Measurements from ENCODE around the gene NAA60. TPM values are rescaled to one million over a fixed set of nuclear protein-coding genes. Genes with fewer than 3 reads are reported as not detected.

Gene NAA60
- total and polyA plus RNA-seq, 4 donors, result 16.6 to 57.7 (median 48.5) TPM

DNA sequence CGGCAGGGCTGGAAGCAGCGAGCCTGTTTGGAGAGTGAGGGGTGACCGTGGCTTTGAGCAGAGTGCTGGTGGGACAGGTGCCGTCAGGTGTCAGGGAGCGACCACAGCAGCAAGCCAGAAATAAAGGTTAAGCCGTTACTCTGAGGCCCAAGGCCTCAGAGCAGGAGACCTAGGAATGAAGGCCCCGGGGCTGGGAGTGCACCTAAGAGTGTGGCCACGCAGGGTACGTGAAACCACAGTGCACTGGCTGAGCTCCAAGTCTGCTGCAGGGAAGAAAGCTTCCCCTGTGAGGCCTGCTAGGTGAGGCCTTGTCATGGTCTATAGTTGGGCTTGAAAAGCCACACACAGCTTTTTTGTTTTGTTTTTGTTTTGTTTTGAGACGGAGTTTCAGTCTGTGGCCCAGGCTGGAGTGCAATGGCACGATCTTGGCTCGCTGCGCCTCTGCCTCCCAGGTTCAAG, 66.0 kb downstream of the NAA60 start:
- ATAC-seq (ENCODE audit: insufficient read depth, low FRiP score), result no peak
- 62 to 78% methylated on average over 13 of the region's 13 CpGs for WGBS, 2 donors
- DNase-seq, result no peak
- Histone ChIP-seq H3K4me3 (no peak overlapping the region), H3K9me3 (ENCODE audit: control insufficient read depth in 4 of 4, insufficient read depth in 3 of 4, low read length in 3 of 4) (peaks cover 0 to 3% (median 0%) of the 10 kb centered on the region in 4 donors), H3K27ac (ENCODE audit: low read depth in 1 of 2, low read length in 1 of 2) (no peak overlapping the region), H3K9ac (ENCODE audit: insufficient read depth in 1 of 2, low read length in 2 of 2) (no peak overlapping the region), H3K27me3 (ENCODE audit: control insufficient read depth in 3 of 3, insufficient read depth in 3 of 3, low read length in 2 of 3) (no peaks in the 10 kb centered on the region), H3K36me3 (ENCODE audit: control insufficient read depth in 4 of 4, insufficient read depth in 4 of 4, low read length in 4 of 4) (peaks cover 23 to 45% (median 37%) of the 10 kb centered on the region in 4 donors), H3K4me1 (ENCODE audit: control insufficient read depth in 5 of 5, insufficient read depth in 5 of 5, low read length in 5 of 5) (no peaks in the 10 kb centered on the region)
- TF ChIP-seq, protein P1, sequence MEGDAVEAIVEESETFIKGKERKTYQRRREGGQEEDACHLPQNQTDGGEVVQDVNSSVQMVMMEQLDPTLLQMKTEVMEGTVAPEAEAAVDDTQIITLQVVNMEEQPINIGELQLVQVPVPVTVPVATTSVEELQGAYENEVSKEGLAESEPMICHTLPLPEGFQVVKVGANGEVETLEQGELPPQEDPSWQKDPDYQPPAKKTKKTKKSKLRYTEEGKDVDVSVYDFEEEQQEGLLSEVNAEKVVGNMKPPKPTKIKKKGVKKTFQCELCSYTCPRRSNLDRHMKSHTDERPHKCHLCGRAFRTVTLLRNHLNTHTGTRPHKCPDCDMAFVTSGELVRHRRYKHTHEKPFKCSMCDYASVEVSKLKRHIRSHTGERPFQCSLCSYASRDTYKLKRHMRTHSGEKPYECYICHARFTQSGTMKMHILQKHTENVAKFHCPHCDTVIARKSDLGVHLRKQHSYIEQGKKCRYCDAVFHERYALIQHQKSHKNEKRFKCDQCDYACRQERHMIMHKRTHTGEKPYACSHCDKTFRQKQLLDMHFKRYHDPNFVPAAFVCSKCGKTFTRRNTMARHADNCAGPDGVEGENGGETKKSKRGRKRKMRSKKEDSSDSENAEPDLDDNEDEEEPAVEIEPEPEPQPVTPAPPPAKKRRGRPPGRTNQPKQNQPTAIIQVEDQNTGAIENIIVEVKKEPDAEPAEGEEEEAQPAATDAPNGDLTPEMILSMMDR (IDR thresholded peaks at IDR 0.05; ENCODE audit: control extremely low read depth, extremely low read depth), result no peak

DNA sequence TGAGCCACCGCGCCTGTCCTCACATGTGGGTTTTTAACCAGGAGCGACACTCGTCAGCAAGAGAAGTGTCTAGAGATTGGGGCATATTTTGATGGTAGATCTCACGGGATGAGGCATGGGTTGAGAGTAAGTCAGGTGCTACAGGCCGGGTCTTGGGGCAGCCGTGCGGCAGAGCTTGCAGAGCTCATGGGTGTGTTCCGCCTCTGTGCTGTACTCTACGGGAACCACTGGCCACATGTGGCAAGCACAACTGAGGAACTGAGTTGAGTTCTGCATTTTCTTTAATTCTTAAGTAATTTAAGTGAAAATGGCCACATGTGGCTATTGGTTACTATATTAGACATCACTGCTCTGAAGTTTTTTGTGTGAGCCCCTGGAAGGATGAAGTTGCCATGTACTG, 66.9 kb downstream of the NAA60 start:
- H3K4me1 ChIP-seq (ENCODE audit: control insufficient read depth in 5 of 5, insufficient read depth in 5 of 5, low read length in 5 of 5), result no peaks in the 10 kb centered on the region
- no peak overlapping the region for H3K27ac ChIP-seq (ENCODE audit: low read depth in 1 of 2, low read length in 1 of 2)
- no peaks in the 10 kb centered on the region for H3K27me3 ChIP-seq (ENCODE audit: control insufficient read depth in 3 of 3, insufficient read depth in 3 of 3, low read length in 2 of 3)
- DNase-seq, result no peak
- no peak for ATAC-seq (ENCODE audit: insufficient read depth, low FRiP score)
- no peak overlapping the region for H3K9ac ChIP-seq (ENCODE audit: insufficient read depth in 1 of 2, low read length in 2 of 2)
- TF ChIP-seq, protein P1 (IDR thresholded peaks at IDR 0.05; ENCODE audit: control extremely low read depth, extremely low read depth), result no peak
- no peak overlapping the region for H3K4me3 ChIP-seq
- WGBS, 2 donors, result 88 to 92% methylated on average over 10 of the region's 10 CpGs
- H3K9me3 ChIP-seq (ENCODE audit: control insufficient read depth in 4 of 4, insufficient read depth in 3 of 4, low read length in 3 of 4), result peaks cover 0 to 3% (median 0%) of the 10 kb centered on the region in 4 donors
- peaks cover 27 to 50% (median 37%) of the 10 kb centered on the region in 4 donors for H3K36me3 ChIP-seq (ENCODE audit: control insufficient read depth in 4 of 4, insufficient read depth in 4 of 4, low read length in 4 of 4)

DNA sequence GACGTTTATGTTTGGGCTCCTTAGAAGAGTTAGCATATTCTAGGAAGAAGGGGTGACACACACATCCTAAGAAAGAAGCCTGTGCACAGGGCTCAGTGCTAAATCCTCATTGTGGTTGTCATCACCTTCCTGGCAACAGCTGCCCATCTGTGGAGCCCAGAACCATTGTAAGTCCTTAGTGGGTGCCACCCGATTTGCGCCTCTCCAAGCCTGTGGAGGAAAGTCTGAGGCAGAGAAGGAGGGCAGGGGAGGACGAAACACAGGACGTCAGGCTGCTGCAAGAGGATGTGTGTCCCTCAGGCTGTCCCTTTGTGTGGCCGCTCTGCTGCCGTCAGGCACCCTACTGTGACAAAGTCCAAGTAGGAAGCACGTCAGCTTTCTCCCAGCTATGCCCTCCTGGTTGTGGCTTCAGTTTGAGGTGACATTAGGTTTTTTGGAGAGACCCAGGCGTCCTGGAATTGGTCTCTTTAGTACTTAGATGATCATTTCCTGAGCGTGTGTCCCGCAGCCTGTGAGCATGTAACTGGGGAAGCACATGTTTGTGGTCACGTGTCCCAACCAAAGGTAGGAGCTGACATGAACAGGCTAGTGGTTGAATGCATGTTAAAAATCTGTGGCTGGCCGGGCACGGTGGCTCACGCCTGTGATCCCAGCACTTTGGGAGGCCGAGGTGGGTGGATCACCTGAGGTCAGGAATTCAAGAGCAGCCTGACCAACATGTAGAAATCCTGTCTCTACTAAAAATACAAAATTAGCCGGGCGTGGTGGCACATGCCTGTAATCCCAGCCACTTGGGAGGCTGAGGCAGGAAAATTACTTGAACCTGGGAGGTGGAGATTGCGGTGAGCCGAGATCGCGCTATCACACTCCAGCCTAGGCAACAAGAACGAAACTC, 68.1 kb downstream of the NAA60 start:
- H3K9me3 ChIP-seq (ENCODE audit: control insufficient read depth in 4 of 4, insufficient read depth in 3 of 4, low read length in 3 of 4), result peaks cover 0 to 3% (median 0%) of the 10 kb centered on the region in 4 donors
- no peak overlapping the region for H3K4me3 ChIP-seq
- no peaks in the 10 kb centered on the region for H3K27me3 ChIP-seq (ENCODE audit: control insufficient read depth in 3 of 3, insufficient read depth in 3 of 3, low read length in 2 of 3)
- ATAC-seq (ENCODE audit: insufficient read depth, low FRiP score) (no peak), DNase-seq (no peak)
- H3K4me1 ChIP-seq (ENCODE audit: control insufficient read depth in 5 of 5, insufficient read depth in 5 of 5, low read length in 5 of 5), result no peaks in the 10 kb centered on the region
- peaks cover 29 to 53% (median 37%) of the 10 kb centered on the region in 4 donors for H3K36me3 ChIP-seq (ENCODE audit: control insufficient read depth in 4 of 4, insufficient read depth in 4 of 4, low read length in 4 of 4)
- H3K9ac ChIP-seq (ENCODE audit: insufficient read depth in 1 of 2, low read length in 2 of 2), result no peak overlapping the region
- WGBS, 2 donors, result 94 to 95% methylated on average over 23 of the region's 23 CpGs
- H3K27ac ChIP-seq (ENCODE audit: low read depth in 1 of 2, low read length in 1 of 2), result no peak overlapping the region
- TF ChIP-seq, protein P1 (IDR thresholded peaks at IDR 0.05; ENCODE audit: control extremely low read depth, extremely low read depth), result no peak

Measured in lung (tissue), 12 donors.